Ectodermal cell (in vitro differentiated cells): ENCODE data around the gene ZGPAT.
A peak's percentile ranks its signal among the peaks of the same experiment; 100 is the strongest.

ENCODE experiments used
- H3K27ac ChIP-seq: 2 replicates; pipeline ENCODE4 v1.7.0; 2013; ENCODE audit warnings: mild to moderate bottlenecking, low read depth, low read length; ENCODE audit not compliant: insufficient read depth, poor library complexity, severe bottlenecking
- H3K27me3 ChIP-seq: 2 replicates; pipeline ENCODE4 v1.7.0; 2013; ENCODE audit warnings: mild to moderate bottlenecking, low read length; ENCODE audit not compliant: insufficient read depth, control insufficient read depth, poor library complexity, severe bottlenecking
- H3K36me3 ChIP-seq: one replicate; pipeline ENCODE4 v1.7.0; 2013; ENCODE audit warnings: low read length; ENCODE audit not compliant: control insufficient read depth, insufficient read depth
- H3K4me1 ChIP-seq: one replicate; pipeline ENCODE4 v1.7.0; 2013; ENCODE audit warnings: low read length; ENCODE audit not compliant: control insufficient read depth, insufficient read depth
- H3K4me3 ChIP-seq: 2 replicates; pipeline ENCODE4 v1.7.0; 2013; ENCODE audit warnings: low read depth, low read length, control low read depth; ENCODE audit not compliant: insufficient read depth
- H3K9me3 ChIP-seq: 2 replicates; pipeline ENCODE4 v1.7.0; 2013; ENCODE audit warnings: mild to moderate bottlenecking, low read length, moderate library complexity; ENCODE audit not compliant: control insufficient read depth
- WGBS, 2 experiments: methylation state at CpG; one replicate each; pipeline ENCODE4 v1.1.7; 2013; ENCODE audit warnings: missing lambda C conversion rate in 2 of 2; 5-methylcytosine and 5-hydroxymethylcytosine counted together

The ZGPAT gene

GRCh38 chr20:63705232-63706026 is 2.4 kb upstream of the ZGPAT start:
- H3K4me1 ChIP-seq = peaks cover 5% of the 10 kb centered on the region
- no peaks in the 10 kb centered on the region for H3K9me3 ChIP-seq
- no peak overlapping the region for H3K27ac ChIP-seq
- no peak overlapping the region for H3K4me3 ChIP-seq
- 93 to 96% methylated on average over 8 of the region's 8 CpGs for WGBS, 2 experiments
- no peaks in the 10 kb centered on the region for H3K27me3 ChIP-seq
- peaks cover 13% of the 10 kb centered on the region for H3K36me3 ChIP-seq

- Histone ChIP-seq H3K27me3 (no peaks in the 10 kb centered on the region), H3K36me3 (peaks cover 14% of the 10 kb centered on the region), H3K27ac (no peak overlapping the region), H3K4me1 (peaks cover 5% of the 10 kb centered on the region), H3K4me3 (no peak overlapping the region), H3K9me3 (no peaks in the 10 kb centered on the region)
- 93 to 95% methylated on average over 12 of the region's 12 CpGs for WGBS, 2 experiments
These were observed 1.7 kb upstream of the ZGPAT start for GRCh38 chr20:63706027-63706695.

GRCh38 chr20:63706852-63707557 is 834 bp upstream of the ZGPAT start:
- H3K27ac ChIP-seq = peak overlapping the region; percentile 60

GRCh38 chr20:63708301-63709148 is 686 bp downstream of the ZGPAT start:
- H3K27me3 ChIP-seq = no peaks in the 10 kb centered on the region
- no peaks in the 10 kb centered on the region for H3K9me3 ChIP-seq
- no peak overlapping the region for H3K27ac ChIP-seq
- 28 to 29% methylated on average over 67 of the region's 67 CpGs for WGBS, 2 experiments
- peaks cover 5% of the 10 kb centered on the region for H3K4me1 ChIP-seq
- H3K36me3 ChIP-seq = peaks cover 32% of the 10 kb centered on the region
- H3K4me3 ChIP-seq = peak overlapping the region; percentile 95

More at GRCh38 chr20:63706852-63707557, 834 bp upstream of the ZGPAT start:
- H3K27me3 ChIP-seq = no peaks in the 10 kb centered on the region
- peaks cover 22% of the 10 kb centered on the region for H3K36me3 ChIP-seq
- peaks cover 5% of the 10 kb centered on the region for H3K4me1 ChIP-seq
- 8 to 9% methylated on average over 56 of the region's 56 CpGs for WGBS, 2 experiments
- no peaks in the 10 kb centered on the region for H3K9me3 ChIP-seq
- H3K4me3 ChIP-seq = peak overlapping the region; percentile 95

- peaks cover 32% of the 10 kb centered on the region for H3K36me3 ChIP-seq
- WGBS, 2 experiments = 95% methylated on average over 17 of the region's 17 CpGs
These were observed 1.3 kb downstream of the ZGPAT start for GRCh38 chr20:63709149-63709527.

GRCh38 chr20:63711085-63711645 is 3.3 kb downstream of the ZGPAT start:
- WGBS, 2 experiments = 86 to 87% methylated on average over 12 of the region's 12 CpGs
- H3K4me3 ChIP-seq = no peak overlapping the region
- peaks cover 31% of the 10 kb centered on the region for H3K36me3 ChIP-seq
- H3K4me1 ChIP-seq = peaks cover 5% of the 10 kb centered on the region
- no peak overlapping the region for H3K27ac ChIP-seq
- H3K9me3 ChIP-seq = no peaks in the 10 kb centered on the region
- H3K27me3 ChIP-seq = no peaks in the 10 kb centered on the region

More at GRCh38 chr20:63709149-63709527, 1.3 kb downstream of the ZGPAT start:
- no peak overlapping the region for H3K27ac ChIP-seq
- H3K4me1 ChIP-seq = peaks cover 5% of the 10 kb centered on the region
- H3K27me3 ChIP-seq = no peaks in the 10 kb centered on the region
- no peaks in the 10 kb centered on the region for H3K9me3 ChIP-seq
- H3K4me3 ChIP-seq = peak overlapping the region; percentile 95

GRCh38 chr20:63712191-63712590 is 4.4 kb downstream of the ZGPAT start:
- Histone ChIP-seq H3K27ac (no peak overlapping the region), H3K36me3 (peaks cover 27% of the 10 kb centered on the region), H3K4me1 (peaks cover 5% of the 10 kb centered on the region), H3K9me3 (no peaks in the 10 kb centered on the region), H3K27me3 (no peaks in the 10 kb centered on the region), H3K4me3 (no peak overlapping the region)
- WGBS, 2 experiments = 96 to 100% methylated on average over 1 of the region's 1 CpG

GRCh38 chr20:63714858-63715257 is 7.0 kb downstream of the ZGPAT start:
- 92% methylated on average over 2 to 4 of the region's 5 CpGs for WGBS, 2 experiments
- Histone ChIP-seq H3K4me3 (no peak overlapping the region), H3K9me3 (no peaks in the 10 kb centered on the region), H3K4me1 (no peaks in the 10 kb centered on the region), H3K27ac (no peak overlapping the region), H3K36me3 (peaks cover 32% of the 10 kb centered on the region), H3K27me3 (no peaks in the 10 kb centered on the region)

GRCh38 chr20:63718996-63719395 is 11.2 kb downstream of the ZGPAT start:
- no peaks in the 10 kb centered on the region for H3K9me3 ChIP-seq
- H3K4me3 ChIP-seq = no peak overlapping the region
- no peak overlapping the region for H3K27ac ChIP-seq
- H3K4me1 ChIP-seq = no peaks in the 10 kb centered on the region
- 96 to 97% methylated on average over 2 of the region's 2 CpGs for WGBS, 2 experiments
- H3K36me3 ChIP-seq = peaks cover 13% of the 10 kb centered on the region
- no peaks in the 10 kb centered on the region for H3K27me3 ChIP-seq
